Uterus (tissue), 2 donors: ENCODE results near the gene AP2B1.

ENCODE experiments used
- POLR2A ChIP-seq, 2 donors: fragments of 450-650 bp; IDR thresholded peaks; one replicate each; pipeline ENCODE4 v1.6.1; 2016; ENCODE audit warnings: antibody characterized with exemption in 2 of 2, mild to moderate bottlenecking in 1 of 2, moderate library complexity in 1 of 2
- TF ChIP-seq, protein P1 (sequence below), 4 experiments: fragments of 200-600 bp in 2 of 4; fragments of 450-650 bp in 2 of 4; sonication (generic) in 2 of 4; IDR thresholded peaks; one replicate each; pipeline ENCODE4 v1.5.1; 2016 to 2019; ENCODE audit warnings: antibody characterized with exemption in 4 of 4, mild to moderate bottlenecking in 2 of 4, moderate library complexity in 1 of 4

DNA sequence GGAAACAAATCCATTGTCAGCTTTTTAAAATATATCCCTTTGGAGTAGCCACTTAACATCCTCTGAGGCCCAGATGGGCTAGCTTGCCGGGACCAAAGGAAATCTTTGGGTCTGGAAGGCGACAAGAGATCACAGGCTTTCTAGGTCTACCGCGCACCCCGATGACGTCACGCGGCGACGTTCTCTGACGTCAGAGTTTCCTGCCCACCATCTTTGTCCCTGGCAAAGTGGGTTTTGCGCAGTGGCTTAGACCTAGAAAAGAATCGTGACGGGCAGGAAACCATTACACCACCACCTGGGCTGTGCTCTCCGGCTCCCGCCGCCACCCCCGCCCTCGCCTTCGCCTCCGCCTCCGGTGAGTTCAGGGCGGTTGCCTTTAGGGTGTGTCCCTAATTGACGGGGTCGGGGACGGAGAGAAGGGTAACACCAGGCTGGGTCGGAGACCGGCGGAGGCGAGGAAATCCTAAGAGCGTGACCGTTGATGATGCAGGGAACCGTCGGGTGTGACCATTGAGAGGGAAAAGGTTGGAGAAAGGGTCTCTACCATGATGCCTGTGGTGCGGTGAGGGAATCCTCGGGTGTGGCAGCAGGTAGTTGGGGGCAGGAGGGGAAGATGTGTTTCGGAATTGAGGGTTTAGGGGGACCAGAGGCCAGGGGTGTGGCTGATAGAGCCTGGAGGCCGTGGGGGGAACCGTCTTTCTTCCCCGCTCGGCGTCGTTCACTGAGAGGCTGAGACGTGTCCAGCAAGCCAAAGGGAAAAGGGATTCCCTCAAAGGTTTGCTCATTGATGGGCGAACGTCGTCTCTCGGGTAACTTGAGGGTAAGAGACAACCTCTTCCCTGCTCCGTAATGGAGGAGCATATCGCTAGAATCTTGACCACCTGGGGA is at the start of gene AP2B1:
- TF ChIP-seq, protein P1, sequence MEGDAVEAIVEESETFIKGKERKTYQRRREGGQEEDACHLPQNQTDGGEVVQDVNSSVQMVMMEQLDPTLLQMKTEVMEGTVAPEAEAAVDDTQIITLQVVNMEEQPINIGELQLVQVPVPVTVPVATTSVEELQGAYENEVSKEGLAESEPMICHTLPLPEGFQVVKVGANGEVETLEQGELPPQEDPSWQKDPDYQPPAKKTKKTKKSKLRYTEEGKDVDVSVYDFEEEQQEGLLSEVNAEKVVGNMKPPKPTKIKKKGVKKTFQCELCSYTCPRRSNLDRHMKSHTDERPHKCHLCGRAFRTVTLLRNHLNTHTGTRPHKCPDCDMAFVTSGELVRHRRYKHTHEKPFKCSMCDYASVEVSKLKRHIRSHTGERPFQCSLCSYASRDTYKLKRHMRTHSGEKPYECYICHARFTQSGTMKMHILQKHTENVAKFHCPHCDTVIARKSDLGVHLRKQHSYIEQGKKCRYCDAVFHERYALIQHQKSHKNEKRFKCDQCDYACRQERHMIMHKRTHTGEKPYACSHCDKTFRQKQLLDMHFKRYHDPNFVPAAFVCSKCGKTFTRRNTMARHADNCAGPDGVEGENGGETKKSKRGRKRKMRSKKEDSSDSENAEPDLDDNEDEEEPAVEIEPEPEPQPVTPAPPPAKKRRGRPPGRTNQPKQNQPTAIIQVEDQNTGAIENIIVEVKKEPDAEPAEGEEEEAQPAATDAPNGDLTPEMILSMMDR (IDR thresholded peaks at IDR 0.05): peak in 2 of 4 experiments; percentile 32 to 33
- peak; percentile 50 to 68 for TF ChIP-seq POLR2A (IDR thresholded peaks at IDR 0.05)
